RCC 7860 (cell line): ENCODE measurements around the gene SH3D19.

ENCODE experiments used
- DNase-seq: peaks from one replicate; pipeline ENCODE4 v3.0.0-alpha.2; 2015; ENCODE audit warnings: low spot score
- FAIRE-seq: peaks from 2 replicates; lab custom pipeline; 2012; peaks lifted over from hg19 to GRCh38; lab: Jason Lieb, UNC

Gene SH3D19

DNA sequence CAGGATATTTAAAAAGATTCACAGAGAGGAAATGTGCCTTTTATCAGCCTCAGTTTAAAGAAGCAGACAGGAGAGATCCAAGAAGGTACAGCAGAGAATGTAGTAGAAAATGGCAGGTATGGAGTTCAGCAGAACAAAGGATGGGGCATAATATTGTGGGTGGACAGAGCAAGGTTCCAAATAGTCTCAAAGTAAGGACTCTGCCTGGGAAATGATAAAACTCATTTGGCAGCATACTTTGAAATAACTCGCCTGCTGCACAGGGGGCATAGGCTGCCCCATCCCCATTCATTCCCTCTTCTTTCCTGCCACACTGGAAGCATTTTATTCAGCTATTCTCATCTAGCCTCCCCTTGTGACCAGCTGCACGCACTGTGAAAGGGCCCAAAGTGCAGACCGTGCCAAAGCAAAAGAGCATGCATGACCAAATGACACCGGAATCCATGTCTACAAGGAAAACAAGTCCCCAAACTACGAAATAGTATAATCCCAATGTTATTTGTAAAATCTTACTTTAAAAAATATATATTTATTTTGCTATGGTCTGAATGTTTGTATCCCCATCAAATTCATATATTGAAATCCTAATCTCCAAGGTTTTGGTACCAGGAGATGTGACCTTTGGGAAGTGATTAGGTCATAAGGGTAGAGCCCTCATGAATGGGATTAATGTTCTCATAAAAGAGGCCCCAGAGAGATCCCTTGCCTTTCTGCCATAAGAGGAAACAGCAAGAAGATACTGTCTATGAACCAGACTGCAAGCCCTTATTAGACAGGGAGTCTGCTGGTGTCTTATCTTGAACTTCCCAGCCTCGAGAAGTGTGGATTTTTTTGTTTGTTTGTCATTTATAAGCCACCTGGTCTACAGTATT lies 125.8 kb downstream of the SH3D19 start:
- FAIRE-seq: no peak
- no peak for DNase-seq

GRCh38 chr4:151198748-151199147 lies 126.7 kb downstream of the SH3D19 start:
- DNase-seq: no peak
- no peak for FAIRE-seq

DNA sequence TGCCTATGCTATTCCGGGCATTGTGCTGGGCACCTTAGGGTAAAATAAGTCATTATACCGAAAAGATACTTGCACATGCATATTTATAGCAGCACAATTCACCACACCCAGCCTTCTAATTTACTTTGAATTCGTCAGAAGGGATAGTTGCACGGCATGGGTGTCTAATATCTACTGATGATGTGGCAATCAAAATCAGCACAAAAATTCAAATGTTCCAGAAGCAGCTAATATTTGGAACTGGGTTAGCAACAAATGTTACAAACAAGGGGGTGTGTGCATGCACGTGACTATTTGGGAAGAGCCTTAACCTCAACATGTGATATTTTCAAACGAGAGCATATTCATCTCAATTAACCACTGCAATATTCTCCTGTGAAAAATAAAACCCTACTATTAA lies 128.2 kb downstream of the SH3D19 start:
- DNase-seq (no peak), FAIRE-seq (no peak)

- DNase-seq (no peak), FAIRE-seq (no peak)
Observed at GRCh38 chr4:151195801-151196200, 129.6 kb downstream of the SH3D19 start.

GRCh38 chr4:151193414-151193813 lies 132.0 kb downstream of the SH3D19 start:
- DNase-seq: no peak
- FAIRE-seq: no peak

DNA sequence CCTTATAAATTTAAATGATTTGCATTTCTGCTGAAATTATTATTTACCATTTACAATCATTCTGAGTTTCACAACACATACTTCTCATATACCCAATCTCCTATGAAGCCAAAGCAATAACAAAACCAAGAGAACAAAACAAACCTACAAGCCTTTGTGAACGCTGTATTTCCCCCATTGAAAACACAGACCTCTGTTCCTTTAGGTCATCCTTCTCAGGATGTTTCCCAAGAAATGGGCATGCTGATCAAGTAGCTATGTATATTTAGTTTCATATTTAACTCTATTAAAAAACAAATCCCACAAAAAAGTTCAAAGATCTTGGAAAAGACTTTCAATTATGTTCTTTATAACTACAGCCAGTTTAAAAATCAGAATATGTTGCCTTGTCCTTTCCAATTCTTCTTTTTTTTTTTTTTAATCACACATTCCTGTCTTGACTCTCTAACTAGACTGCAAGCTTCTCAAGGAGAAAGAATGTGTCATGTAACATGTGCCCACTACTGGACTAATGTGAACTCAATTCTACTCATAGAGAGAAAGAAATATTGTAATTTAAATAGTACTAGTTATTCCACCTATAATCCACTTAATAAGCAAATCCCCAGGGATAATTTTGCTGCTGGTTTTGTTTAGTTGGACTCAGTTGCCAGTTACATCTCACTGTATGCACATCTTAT lies 132.7 kb downstream of the SH3D19 start:
- no peak for FAIRE-seq

DNA sequence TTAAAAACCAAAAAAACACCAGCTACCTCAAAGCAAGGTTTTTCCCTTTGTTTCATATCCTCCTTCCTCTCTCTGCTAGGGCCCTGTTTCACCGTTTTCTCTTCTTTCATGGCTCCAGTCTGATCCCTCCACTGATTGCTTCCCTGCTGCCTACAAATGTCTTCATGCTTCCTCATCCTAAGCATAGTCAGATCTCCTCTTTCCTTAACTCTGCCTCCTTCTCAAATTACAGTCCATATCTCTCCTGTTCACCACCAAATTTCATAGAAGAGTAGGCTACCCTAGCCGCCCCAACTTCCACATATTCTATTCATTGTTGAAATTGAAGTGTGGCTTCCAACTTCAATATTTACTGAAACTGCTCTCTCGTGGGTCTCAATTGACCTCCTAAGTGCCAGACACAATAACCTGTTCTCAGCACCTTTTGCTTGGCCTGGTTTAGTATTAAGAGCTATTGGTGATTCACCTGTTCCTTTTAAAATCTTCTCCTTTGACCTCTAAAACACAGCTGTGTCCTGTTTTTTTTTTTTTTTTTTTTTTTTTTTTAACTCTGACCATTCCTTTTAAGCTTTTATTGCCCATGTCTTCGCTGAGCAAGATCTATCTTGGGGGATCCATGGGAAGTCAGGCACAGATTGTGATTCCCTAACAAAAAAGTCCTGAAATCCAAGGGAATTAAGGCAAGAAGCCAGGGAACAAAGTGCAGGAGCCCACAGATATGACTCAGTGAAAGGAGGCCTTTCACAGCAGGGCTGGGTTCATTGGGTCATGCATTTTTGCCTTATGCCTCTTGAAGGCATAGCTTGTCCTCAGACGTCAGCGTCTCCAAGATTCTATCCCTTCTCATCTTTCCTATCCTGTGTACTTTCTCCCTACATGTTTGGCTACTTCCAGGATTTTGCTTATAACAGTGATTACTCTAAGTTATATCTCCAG lies 140.6 kb downstream of the SH3D19 start:
- DNase-seq: no peak
- FAIRE-seq: no peak

More for the DNA sequence above, 132.7 kb downstream of the SH3D19 start:
- DNase-seq: no peak

DNA sequence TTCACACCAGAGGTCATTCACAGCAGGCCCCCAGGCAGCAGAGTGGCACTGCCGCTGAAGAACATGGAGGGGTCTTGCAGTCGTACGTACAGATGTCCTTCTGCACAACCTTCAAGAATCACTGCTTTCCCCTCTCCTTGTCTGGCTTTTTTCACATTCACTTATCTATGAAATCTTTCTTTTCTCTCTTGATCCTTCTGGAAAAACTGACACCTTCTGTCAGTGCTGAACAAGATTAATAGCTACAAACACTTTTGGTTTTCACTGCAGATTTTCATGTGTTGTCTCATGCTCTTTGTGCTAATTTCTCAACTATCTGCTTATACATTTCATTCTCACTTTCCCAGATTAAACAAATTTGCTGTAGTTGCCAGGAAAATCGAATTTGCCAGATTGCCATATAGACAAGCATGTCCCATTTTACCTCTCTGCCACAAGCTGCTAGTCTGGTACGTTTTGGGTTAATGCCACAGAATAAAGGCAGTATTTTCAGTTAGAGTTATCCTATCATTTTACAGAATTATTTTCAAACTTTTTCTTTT lies 142.9 kb downstream of the SH3D19 start:
- FAIRE-seq (no peak), DNase-seq (no peak)

DNA sequence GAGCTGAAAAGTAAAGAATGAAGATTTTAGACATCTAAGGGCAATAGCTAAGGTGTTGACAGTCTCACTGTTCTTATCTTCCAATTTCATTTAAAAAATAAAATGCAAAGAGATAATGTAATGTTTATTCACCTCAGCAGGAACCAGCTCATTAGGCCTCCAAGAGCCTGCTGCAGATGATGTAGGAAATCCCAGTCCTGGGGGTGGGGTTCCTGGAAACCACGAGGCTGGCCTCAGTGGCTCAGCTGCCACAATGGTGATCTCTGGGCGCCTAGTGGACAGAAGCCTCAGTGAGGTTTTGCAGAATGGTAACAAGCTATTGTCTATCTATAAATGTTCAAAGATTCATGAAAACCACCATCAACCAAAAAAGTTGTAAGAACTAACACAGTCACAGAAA lies 148.7 kb downstream of the SH3D19 start:
- no peak for FAIRE-seq
- no peak for DNase-seq

- DNase-seq: no peak
- FAIRE-seq: no peak
Observed at GRCh38 chr4:151175754-151176631, 149.4 kb downstream of the SH3D19 start.

DNA sequence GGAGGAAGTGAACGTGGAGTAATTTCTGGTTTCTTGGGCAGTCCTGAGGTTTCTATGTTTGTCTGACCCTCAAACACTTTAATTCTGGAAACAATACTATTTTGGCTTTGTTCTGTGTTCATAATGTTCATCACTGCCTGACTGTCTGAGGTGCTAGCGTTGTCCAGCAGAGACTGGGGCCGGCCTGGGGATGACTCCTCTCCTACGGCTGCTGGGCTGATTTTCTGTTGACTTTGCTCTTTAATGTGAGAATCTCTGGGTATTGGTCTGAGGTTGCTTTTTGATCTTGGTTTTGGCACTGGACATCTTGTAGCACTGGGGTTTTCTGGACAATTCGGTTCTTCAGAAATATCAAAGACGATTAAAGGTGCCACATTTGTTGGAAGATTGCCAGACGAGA lies 150.2 kb downstream of the SH3D19 start:
- FAIRE-seq: no peak
- DNase-seq: no peak

GRCh38 chr4:151174784-151175183 lies 150.6 kb downstream of the SH3D19 start:
- no peak for FAIRE-seq
- no peak for DNase-seq

DNA sequence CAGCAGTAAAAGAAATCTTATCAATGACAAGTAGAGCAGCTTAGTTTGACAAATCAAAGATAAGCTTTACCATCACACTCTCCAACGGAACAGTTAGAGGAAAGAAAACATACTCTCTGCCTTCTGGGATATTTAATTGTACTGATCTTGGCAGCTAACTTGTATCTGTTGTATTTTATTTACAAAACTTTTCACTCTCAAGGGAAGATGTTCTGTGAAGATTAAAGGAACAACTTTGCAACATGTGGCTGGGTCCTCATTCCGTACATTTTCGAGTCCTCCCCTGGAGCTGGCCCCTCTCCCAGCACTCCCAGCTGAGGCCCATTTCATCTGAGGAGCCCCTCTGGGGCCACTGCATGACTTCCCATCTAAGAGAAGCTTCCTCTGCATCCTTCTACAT lies 151.5 kb downstream of the SH3D19 start:
- FAIRE-seq (no peak), DNase-seq (no peak)

GRCh38 chr4:151169900-151170299 lies 155.5 kb downstream of the SH3D19 start:
- DNase-seq: no peak
- no peak for FAIRE-seq

DNA sequence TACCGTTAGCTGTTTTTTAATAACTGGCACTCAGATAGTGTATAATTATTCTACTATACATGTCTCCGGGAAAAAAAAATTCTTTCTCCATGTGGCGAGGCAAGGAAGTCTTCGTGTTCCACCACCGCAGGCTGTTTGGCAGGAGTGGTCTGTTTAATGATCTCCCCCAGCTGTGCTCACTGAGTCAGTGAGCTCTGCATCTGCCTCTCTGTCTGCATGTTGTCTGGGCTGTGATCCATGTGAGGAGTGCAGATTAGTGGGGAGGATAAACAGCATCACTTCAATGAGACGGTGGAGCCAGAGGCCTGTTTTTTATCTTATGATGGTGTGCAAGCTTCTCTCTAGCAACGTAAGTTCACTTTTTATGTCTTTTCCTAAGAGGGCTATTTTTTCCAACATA lies 156.2 kb downstream of the SH3D19 start:
- FAIRE-seq (no peak), DNase-seq (no peak)

GRCh38 chr4:151167561-151167960 lies 157.8 kb downstream of the SH3D19 start:
- DNase-seq (no peak), FAIRE-seq (no peak)

GRCh38 chr4:151166636-151167035 lies 158.8 kb downstream of the SH3D19 start:
- FAIRE-seq (no peak), DNase-seq (no peak)

DNA sequence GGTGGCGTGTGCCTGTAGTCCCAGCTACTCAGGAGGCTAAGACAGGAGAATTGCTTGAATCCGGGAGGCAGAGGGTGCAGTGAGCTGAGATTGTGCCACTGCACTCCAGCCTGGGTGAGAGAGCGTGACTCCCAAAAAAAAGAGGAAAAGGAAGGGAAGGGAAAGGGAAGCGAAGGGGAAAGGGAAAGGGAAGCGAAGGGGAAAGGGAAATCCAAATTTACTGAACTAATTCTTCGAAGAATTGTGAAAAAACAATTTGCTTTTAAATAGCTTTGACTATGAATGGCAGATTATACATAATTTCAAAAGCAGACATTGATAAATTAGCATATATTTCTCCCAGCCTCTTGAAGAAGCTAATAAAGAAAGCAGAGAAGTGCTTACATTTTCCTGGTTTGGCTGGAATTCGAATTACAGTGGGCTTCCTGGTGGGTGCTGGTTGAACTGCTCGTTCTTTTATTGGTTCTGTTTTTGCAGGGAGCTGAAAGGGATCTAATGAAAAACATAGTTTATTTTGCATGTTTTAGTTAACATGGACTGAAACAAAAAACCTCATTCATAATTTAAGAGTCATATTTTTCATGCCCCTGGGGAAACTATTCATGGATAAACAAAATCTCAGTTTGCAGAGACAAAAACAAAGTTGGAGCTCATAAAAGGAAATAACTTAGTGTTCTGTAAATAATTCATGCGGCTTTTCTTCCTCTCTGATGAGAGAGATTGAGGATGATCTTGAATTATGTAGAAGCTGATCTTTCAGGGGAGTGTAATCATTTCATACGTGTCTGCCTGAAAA lies 160.0 kb downstream of the SH3D19 start:
- FAIRE-seq: no peak
- DNase-seq: no peak

- FAIRE-seq: no peak
Observed at GRCh38 chr4:151163855-151164254, 161.6 kb downstream of the SH3D19 start.

More at GRCh38 chr4:151163855-151164254, 161.6 kb downstream of the SH3D19 start:
- DNase-seq: no peak
